Epithelial cell of proximal tubule (primary cell): Measurements from ENCODE around the gene CXCL14. TPM values are rescaled to one million over a fixed set of nuclear protein-coding genes. Genes with fewer than 3 reads are reported as not detected.

Source experiments
- DNase-seq: peaks from one replicate; pipeline ENCODE4 v3.0.0-alpha.2; 2011; ENCODE audit warnings: low read depth
- H3K4me3 ChIP-seq: 2 replicates; pipeline ENCODE4 v1.5.1; 2011; ENCODE audit warnings: low read depth, mild to moderate bottlenecking, low read length
- CTCF ChIP-seq: conservative IDR thresholded peaks from 2 replicates; pipeline ENCODE4 v1.5.1; 2012; ENCODE audit warnings: low read depth, mild to moderate bottlenecking, low read length
- total RNA-seq: library from RNA; depleted of rRNA; stranded (reverse); fragments of >200 nt; gene quantifications from 2 replicates; pipeline ENCODE4 v1.2.3, GENCODE V29; 2015

The CXCL14 gene
- total RNA-seq, 1 donor from 2014 or later: 0.06 TPM

- no peak for TF ChIP-seq CTCF
- DNase-seq: no peak
- no peak overlapping the region for H3K4me3 ChIP-seq
Observed at GRCh38 chr5:135604056-135604455, 25.3 kb upstream of the CXCL14 start.

GRCh38 chr5:135602882-135603721, 24.3 kb upstream of the CXCL14 start:
- no peak for TF ChIP-seq CTCF
- H3K4me3 ChIP-seq: no peak overlapping the region
- DNase-seq: no peak

GRCh38 chr5:135601466-135601865, 22.7 kb upstream of the CXCL14 start:
- H3K4me3 ChIP-seq: no peak overlapping the region
- DNase-seq: no peak
- TF ChIP-seq CTCF: no peak

GRCh38 chr5:135600971-135601381, 22.2 kb upstream of the CXCL14 start:
- H3K4me3 ChIP-seq: no peak overlapping the region
- no peak for TF ChIP-seq CTCF
- DNase-seq: no peak

- no peak overlapping the region for H3K4me3 ChIP-seq
- DNase-seq: no peak
- no peak for TF ChIP-seq CTCF
Observed at GRCh38 chr5:135600152-135600570, 21.4 kb upstream of the CXCL14 start.

- TF ChIP-seq CTCF: no peak
- H3K4me3 ChIP-seq: no peak overlapping the region
- no peak for DNase-seq
Observed at GRCh38 chr5:135599421-135600151, 20.8 kb upstream of the CXCL14 start.
